Measurements from ENCODE around the gene KRT3.

Gene KRT3

GRCh38 chr12:52813203-52813819 is 17.4 kb upstream of the KRT3 start:
- no peak for DNase-seq (ENCODE audit: low read depth)
- TF ChIP-seq CTCF (conservative IDR thresholded peaks at IDR 0.05; ENCODE audit: low read length): no peak
- H3K4me3 ChIP-seq (ENCODE audit: low read length): no peak overlapping the region

GRCh38 chr12:52812749-52813148 is 16.8 kb upstream of the KRT3 start:
- no peak for DNase-seq (ENCODE audit: low read depth)
- H3K4me3 ChIP-seq (ENCODE audit: low read length): no peak overlapping the region
- no peak for TF ChIP-seq CTCF (conservative IDR thresholded peaks at IDR 0.05; ENCODE audit: low read length)

DNA sequence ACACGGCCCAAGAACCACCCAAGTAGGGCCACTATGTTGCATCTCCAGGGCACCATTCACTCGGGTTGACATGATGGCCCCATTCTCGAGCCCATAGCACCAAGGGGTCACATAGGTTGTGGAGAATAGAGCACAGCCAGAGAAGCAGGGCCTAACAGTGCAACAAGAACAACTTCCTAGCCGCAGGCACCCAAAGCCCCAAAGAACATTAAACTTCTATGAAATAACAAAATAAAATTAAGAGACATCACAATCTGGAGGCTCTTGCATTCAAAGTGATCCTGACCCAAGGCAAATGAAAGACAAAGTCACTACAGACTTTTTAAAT is 16.1 kb upstream of the KRT3 start:
- TF ChIP-seq CTCF (conservative IDR thresholded peaks at IDR 0.05; ENCODE audit: low read length): no peak
- H3K4me3 ChIP-seq (ENCODE audit: low read length): no peak overlapping the region

DNA sequence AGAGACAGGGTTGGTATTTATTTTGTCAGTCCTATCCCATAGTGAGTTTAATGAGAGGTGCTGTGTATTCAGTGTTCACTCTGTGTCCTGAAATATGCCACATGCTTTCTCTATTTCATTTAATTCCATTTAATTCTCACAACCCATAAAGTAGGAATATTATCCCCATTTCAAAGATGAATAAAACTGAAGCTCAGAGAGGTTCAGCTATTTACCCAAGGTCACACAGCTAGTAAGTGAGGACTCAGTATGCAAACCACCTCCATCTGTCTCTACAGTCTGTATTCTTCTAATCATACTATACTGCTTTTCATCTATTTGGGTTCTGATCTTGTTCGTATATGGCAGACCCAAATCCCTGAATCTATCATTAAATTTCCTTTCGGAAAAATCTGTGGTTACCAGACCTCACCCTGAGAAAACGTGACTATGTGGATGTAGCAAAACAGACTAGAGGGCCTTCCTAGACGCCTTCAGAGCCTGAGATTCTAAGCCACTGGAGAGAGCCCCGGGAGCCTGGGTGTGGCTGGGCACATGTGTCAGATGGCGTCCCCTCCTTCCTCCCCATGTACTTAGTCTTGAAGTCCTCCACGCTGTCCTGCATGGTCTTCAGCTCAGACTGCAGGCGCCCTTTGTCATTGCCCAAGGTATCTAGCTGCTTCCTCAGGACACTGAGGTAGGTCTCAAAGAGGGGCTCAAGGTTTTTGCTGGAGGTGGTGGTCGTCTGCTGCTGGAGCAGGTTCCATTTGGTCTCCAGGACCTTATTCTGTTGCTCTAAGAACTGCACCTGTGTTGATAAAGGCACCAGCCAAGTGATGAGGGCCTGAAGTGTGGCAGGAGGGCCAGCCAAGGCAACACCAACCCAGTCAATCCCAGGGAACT is 15.5 kb upstream of the KRT3 start:
- DNase-seq (ENCODE audit: low read depth): no peak
- no peak for TF ChIP-seq CTCF (conservative IDR thresholded peaks at IDR 0.05; ENCODE audit: low read length)
- no peak overlapping the region for H3K4me3 ChIP-seq (ENCODE audit: low read length)

More for the DNA sequence above, 16.1 kb upstream of the KRT3 start:
- DNase-seq (ENCODE audit: low read depth): no peak

DNA sequence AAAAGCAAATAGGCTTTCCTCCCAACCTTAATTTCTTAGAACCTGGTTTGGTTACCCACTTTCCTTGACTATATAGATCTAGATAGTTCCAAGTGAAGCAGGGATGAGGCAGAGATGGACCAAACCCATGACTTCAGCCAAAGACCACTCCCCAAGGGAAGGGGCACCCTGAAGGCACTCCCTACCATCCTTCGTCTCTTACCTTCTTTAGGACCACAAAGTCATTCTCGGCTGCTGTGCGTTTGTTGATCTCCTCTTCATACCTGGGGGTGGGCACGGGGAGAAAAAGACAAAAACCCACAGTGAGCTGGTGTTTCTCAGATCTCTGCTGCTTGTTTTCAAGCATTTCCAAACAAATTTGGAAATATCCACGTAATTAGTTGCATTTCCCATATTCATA is 14.6 kb upstream of the KRT3 start:
- no peak for DNase-seq (ENCODE audit: low read depth)
- no peak overlapping the region for H3K4me3 ChIP-seq (ENCODE audit: low read length)
- TF ChIP-seq CTCF (conservative IDR thresholded peaks at IDR 0.05; ENCODE audit: low read length): no peak

GRCh38 chr12:52809166-52809565 is 13.2 kb upstream of the KRT3 start:
- TF ChIP-seq CTCF (conservative IDR thresholded peaks at IDR 0.05; ENCODE audit: low read length): no peak
- no peak overlapping the region for H3K4me3 ChIP-seq (ENCODE audit: low read length)
- no peak for DNase-seq (ENCODE audit: low read depth)
